Measurements from ENCODE around the gene GAS7. TPM values are rescaled to one million over a fixed set of nuclear protein-coding genes. Genes with fewer than 3 reads are reported as not detected.
A peak's percentile ranks its signal among the peaks of the same experiment; 100 is the strongest.
"Not testable (repeated sequence)": the region's sequence is repeated elsewhere in the genome, so short reads cannot be mapped to it uniquely, and the experiment has no call there.

GAS7 gene
- polyA plus RNA-seq, 4 donors: 14.1 to 55.7 (median 22.5) TPM

DNA sequence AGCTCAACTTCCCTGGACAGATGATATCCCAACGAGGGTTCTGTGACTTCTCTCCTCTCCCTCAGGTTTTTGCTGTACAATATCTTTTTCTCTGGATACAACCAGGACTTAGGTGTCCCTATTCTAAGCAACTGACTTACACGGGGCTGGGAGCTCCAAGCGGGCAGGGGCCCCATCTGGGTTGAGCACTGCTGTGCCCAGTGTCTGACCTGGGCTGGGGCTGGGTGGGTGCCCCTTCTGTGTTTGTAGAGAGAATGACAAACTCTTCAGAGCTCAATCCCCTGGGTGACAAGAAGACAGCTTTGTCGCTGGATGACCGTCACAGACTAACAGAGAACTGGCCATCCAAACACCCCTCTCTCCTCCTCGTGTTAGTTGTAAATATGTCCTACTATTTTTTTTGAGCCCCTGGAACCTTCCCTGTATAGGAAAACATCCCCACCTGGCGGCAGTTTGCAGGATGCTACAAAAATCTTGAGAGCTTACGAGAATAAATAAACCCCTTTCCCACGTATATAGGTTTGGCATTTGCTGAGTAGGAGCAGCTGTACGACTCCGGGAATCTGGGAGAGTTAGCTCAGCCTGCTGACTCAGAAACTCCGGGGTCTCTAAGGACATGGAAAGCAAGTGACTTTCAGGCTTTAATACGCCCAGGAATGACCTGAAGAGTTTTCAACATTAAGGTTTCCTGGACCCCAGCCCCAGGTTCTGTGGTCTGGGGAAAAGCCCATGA, 269.6 kb downstream of the GAS7 start:
- DNase-seq (ENCODE audit: low read depth in 4 of 4, low spot score in 3 of 4): peak; percentile 39 to 68 (median 58)

- no peak for DNase-seq (ENCODE audit: low read depth in 4 of 4, low spot score in 3 of 4)
Observed at GRCh38 chr17:9926150-9926804, 272.1 kb downstream of the GAS7 start.

DNA sequence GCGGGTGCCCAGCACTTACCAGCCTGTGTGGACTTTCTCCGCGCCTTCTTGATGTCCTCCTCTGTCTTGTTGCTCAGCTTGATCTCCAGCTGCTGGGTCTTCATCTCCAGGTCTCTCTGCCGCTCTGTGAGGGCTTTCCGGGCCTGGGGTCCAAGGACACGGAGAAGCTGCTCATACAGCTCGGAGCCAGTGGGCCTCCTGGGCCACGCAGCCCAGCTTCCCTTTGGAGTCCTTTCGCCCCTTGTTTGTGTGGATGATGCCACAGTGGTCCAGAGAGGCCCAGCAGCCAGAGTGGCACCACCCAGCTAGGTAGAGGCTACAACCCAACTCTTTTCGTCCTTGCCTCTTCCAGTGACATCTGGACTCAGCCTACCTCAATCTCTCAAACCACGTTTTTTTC, 272.9 kb downstream of the GAS7 start:
- no peak for DNase-seq (ENCODE audit: low read depth in 4 of 4, low spot score in 3 of 4)

- DNase-seq (ENCODE audit: low read depth in 4 of 4, low spot score in 3 of 4): peak; percentile 64 to 82 (median 73)
Observed at GRCh38 chr17:9924735-9925191, 273.6 kb downstream of the GAS7 start.

DNA sequence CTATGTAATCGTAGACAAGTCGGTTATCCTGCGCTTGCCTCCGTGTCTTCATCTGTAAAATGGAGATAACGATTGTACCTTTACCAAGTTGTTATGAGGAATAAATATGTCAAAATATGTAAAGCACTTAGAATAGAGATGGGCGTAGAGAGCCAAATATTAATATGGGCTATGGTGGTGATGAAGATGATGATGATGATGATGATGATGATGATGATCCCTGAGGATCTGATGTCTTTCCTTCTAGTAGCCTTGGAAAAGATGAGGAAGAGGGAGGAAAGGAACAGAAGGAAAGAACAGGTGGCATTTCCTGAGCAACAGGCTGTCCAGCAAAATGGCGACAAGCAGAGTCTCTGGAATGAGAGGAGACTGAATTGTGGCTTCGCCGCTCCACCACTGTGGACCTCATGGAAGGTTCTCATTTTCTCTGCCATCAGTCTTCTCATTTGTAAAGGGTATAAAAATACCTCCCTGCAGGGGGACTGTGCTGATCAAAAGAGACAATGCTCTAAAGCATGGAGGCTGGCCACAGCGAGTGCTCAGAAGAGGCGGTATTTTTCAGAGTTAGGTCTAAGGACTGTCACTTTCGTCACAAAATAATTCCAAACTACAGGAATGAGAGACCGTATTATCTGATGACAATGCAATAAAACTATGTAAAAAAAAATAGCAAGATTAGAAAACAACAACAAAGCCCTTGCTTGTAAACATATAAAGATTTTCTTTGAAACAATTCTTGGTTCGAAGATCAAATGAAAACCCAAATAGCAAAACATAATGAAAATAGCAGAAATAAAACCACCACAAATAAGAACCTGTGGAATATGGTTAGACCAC, 276.2 kb downstream of the GAS7 start:
- DNase-seq (ENCODE audit: low read depth in 4 of 4, low spot score in 3 of 4): no peak

- not testable (repeated sequence) for DNase-seq (ENCODE audit: low read depth in 4 of 4, low spot score in 3 of 4)
Observed at GRCh38 chr17:9921216-9921615, 277.2 kb downstream of the GAS7 start.

DNA sequence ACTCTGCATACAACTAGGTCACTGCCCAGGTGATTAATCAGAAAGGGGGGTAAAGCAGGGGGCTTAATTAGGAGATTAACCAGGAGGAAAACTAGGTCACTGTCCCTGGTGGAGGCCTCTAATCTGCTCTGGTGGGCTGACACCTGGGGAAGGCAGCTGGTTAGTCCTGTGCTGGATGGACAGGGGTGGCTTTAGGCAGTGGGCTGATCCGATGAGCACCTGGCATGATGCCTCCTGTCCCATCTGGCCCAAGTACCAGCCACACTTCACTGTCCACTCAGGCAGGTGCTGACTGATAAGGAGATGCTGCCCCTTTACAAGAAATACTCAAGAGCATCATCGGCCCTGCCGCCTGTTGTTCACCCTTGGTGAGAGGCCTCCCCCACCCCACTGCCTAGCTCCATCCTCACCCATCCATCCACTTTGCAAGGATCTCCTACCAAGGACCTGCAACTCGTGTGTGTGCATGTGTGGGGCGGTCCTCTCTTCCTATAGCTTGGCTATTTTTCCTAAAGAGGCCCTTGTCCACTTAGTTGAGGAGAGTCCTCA, 279.5 kb downstream of the GAS7 start:
- DNase-seq (ENCODE audit: low read depth in 4 of 4, low spot score in 3 of 4): no peak

GRCh38 chr17:9918352-9918751, 280.1 kb downstream of the GAS7 start:
- no peak for DNase-seq (ENCODE audit: low read depth in 4 of 4, low spot score in 3 of 4)

GRCh38 chr17:9917801-9918200, 280.6 kb downstream of the GAS7 start:
- no peak for DNase-seq (ENCODE audit: low read depth in 4 of 4, low spot score in 3 of 4)

DNA sequence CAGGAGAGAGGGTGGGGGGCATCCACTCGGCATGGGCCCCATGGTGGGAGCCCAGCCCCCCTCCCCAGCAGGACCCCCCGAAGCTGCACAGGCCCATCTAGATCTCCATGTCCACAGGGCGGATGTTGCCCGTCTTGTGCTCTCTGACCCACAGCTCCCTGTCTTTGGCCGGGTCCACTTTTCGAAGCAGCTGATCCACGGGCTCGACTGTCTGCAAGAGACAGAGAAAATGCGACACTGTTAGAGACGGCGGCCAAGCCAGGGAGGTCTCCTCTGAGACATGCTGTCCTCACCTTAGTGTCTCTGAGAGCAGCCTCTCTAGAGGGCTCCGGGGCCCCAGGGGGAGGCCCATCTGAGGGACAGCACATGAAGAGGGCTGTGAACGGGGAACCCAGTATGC, 281.3 kb downstream of the GAS7 start:
- DNase-seq (ENCODE audit: low read depth in 4 of 4, low spot score in 3 of 4): no peak

DNA sequence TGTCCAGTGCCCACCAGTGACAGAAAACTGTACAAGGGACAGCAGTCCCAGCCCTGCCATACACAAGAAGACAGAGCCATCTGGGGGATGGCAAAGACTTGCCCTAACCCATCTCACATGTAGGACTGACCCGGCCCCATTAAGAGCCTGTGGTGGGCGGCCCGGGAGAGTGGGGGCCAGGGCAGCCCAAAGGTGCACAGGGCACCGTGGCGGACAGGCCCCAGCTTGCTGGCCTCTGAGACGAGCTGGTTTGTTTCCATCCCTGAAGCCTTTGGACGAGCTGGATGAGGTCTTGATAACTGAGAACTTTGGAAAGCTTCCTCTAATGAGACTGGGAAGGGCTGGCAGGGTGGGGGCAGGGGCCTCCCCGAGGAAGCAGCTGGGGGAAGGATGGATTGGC, 282.3 kb downstream of the GAS7 start:
- DNase-seq (ENCODE audit: low read depth in 4 of 4, low spot score in 3 of 4): no peak

GRCh38 chr17:9913476-9913875, 284.9 kb downstream of the GAS7 start:
- no peak for DNase-seq (ENCODE audit: low read depth in 4 of 4, low spot score in 3 of 4)

- DNase-seq (ENCODE audit: low read depth in 4 of 4, low spot score in 3 of 4): no peak
Observed at GRCh38 chr17:9912121-9913099, 286.0 kb downstream of the GAS7 start.

DNA sequence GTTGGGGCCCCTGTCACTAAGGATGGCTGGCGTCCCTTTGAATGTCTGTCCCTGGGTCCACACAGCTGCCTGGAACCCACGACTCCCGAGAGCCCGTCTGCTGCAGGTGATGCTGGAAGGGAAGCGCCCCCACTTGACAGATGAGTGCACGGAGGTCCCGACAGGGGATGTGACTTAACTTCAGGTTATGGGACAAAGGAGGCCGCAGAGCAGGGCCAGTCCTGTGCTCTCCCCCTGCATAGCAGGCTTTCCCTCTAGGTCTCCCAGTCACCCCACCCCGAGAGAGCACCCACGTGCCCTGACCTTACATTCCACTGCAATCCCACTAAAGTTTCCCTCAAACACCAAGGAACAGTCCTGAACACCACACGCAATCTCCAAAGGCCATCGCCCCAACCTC, 287.3 kb downstream of the GAS7 start:
- DNase-seq (ENCODE audit: low read depth in 4 of 4, low spot score in 3 of 4): no peak

- DNase-seq (ENCODE audit: low read depth in 4 of 4, low spot score in 3 of 4): no peak
Observed at GRCh38 chr17:9908649-9909042, 289.8 kb downstream of the GAS7 start.

DNA sequence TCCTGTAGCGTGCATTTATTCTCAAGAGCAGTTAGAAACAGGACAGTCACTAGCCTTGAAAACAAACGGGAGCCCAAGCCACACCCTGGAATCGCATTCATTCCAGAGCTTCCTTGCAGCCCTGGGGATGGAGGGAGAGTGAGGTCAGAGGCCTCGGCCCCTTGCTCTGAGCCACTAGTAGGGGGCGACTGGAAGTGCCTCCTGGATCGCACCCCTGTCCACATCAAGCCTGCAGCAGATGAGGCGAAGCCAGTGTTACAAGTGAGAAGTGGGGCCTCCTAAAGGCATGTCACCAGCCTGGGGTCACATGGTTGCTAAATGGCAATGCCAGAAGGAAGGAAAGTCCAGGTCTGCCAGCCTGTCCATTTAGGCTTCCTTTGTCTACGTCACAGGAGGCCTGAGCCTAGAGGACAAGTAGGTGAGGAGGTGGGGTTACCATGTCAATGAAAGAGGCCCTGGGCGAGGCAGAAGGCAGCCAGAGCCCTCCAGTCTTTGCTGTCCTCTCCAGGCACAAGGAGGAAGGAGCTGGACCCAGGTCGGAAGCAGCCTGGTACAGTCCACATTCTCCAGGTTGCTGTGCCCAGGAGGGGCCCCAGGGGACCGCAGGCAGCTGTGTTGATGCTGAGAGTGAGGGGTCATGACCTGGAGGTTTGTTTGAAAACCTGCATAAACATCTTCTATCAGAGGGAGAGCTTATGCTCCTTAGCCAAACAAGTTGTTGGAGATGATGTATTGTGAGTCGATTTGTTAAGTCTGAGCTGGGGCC, 290.3 kb downstream of the GAS7 start:
- no peak for DNase-seq (ENCODE audit: low read depth in 4 of 4, low spot score in 3 of 4)

DNA sequence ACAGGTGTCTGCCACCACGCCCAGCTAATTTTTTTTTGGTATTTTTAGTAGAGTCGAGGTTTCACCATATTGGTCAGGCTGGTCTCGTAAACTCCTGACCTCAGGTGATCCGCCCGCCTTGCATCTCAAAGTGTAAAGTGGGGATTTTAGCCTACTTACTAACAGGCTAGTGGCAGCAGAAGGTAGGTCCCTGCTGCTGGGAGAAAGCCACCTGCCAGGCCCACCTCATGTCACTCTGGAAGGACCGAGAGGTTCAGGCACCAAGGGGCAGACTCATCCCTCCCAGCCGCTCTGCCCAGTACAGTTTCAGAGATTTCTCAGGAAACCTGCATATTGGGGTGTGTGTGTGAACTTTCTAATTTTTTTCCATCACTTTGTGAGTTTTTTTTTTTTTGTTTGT, 291.3 kb downstream of the GAS7 start:
- no peak for DNase-seq (ENCODE audit: low read depth in 4 of 4, low spot score in 3 of 4)

DNA sequence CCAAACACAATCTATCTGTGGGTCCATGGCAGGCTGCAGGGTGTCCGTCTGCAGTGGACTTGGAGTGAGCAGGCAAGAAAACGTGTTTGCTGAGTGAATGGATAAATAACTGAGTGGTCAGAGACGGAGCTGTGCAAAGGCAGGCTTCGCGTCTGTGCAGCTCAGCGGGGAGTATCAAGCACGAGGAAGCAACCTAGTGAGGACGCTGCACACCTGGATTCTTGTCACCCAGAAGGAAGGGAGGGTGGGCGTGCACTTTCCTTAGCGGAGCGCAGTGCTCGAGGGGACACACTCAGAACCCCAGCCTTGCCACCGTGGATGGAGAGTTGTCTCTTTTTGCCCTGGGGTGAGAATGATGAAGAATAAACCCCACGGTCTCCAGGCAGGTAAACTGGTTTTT, 291.8 kb downstream of the GAS7 start:
- DNase-seq (ENCODE audit: low read depth in 4 of 4, low spot score in 3 of 4): no peak

DNA sequence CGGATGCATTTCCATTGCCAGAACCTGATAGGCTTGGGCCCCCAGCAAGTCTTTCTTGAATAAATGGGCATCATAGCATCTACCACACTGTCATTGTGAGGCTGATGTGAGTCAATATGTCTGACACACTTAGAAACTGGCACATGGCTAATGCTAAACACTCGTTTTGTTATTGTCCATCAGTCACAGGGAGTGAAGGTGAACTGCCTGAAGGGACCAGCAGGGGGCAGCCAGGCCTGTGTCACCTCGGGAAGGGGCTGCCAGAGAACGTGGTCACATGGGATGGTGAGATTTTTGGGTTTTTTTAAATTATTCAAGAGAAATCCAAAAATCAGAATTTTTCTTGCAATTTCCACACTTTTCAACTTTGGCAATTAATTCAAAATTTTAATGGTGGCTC, 292.5 kb downstream of the GAS7 start:
- DNase-seq (ENCODE audit: low read depth in 4 of 4, low spot score in 3 of 4): no peak
